ENCODE measurements around the gene MT2A. TPM values are rescaled to one million over a fixed set of nuclear protein-coding genes. Genes with fewer than 3 reads are reported as not detected.

MT2A gene
- total and polyA plus RNA-seq, 2 donors (not counting 1 experiment from before 2014, with no cell fraction given): 3.1 to 14.4 TPM

DNA sequence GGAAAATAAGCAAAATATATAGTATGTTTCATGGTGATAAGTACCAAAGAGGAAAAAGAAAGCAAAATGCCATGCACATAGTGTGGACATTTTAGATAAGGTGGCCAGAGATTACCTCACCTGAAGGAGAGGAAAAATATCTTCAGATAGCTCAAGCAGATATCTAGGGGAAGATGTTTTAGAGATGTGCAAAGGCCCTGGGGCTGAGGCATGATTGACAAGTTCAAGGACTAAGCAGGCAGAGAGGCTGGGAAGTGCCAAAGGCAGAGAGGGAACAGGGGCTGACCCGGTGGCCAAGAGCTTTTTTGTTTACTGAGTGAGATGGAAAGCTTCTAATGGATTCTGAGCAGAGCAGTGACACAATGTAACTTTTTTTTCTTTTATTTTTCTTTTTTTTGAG lies 47.9 kb upstream of the MT2A start:
- H3K27ac Mint-ChIP-seq: no peak overlapping the region
- CTCF ChIA-PET: interaction anchor here (1.4 kb wide), 1 partner anchor 40 kb away, joined by 4 read pairs; no protein-coding TSS in a partner anchor
- H3K27me3 Mint-ChIP-seq: peaks cover 43% of the 10 kb centered on the region
- no peak overlapping the region for H3K27ac ChIP-seq (ENCODE audit: low read length in 2 of 2)
- no peak for ATAC-seq (ENCODE audit: low read depth)
- no peaks in the 10 kb centered on the region for H3K4me1 Mint-ChIP-seq
- no peak overlapping the region for H3K4me3 Mint-ChIP-seq
- H2AFZ ChIP-seq (ENCODE audit: insufficient read depth, low read depth, low read length, poor library complexity, severe bottlenecking): no peak overlapping the region
- intact Hi-C loops (cut with micrococcal nuclease): no loop called here
- H3K79me2 ChIP-seq (ENCODE audit: control insufficient read depth, insufficient read depth, low read length): no peaks in the 10 kb centered on the region
- TF ChIP-seq, protein P1, sequence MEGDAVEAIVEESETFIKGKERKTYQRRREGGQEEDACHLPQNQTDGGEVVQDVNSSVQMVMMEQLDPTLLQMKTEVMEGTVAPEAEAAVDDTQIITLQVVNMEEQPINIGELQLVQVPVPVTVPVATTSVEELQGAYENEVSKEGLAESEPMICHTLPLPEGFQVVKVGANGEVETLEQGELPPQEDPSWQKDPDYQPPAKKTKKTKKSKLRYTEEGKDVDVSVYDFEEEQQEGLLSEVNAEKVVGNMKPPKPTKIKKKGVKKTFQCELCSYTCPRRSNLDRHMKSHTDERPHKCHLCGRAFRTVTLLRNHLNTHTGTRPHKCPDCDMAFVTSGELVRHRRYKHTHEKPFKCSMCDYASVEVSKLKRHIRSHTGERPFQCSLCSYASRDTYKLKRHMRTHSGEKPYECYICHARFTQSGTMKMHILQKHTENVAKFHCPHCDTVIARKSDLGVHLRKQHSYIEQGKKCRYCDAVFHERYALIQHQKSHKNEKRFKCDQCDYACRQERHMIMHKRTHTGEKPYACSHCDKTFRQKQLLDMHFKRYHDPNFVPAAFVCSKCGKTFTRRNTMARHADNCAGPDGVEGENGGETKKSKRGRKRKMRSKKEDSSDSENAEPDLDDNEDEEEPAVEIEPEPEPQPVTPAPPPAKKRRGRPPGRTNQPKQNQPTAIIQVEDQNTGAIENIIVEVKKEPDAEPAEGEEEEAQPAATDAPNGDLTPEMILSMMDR (IDR thresholded peaks at IDR 0.05): no peak
- no peak for TF ChIP-seq EZH2 (IDR thresholded peaks at IDR 0.05; ENCODE audit: borderline replicate concordance, insufficient read depth, low read depth, low read length, poor library complexity, severe bottlenecking)
- DNase-seq: no peak
- 86% methylated on average over 1 of the region's 1 CpG for WGBS (ENCODE audit: insufficient coverage)
- H3K4me1 ChIP-seq (ENCODE audit: control insufficient read depth in 2 of 2, insufficient read depth in 2 of 2, low read length in 2 of 2): no peaks in the 10 kb centered on the region
- H3K4me2 ChIP-seq (replicated peaks; ENCODE audit: low read depth, low read length, poor library complexity, severe bottlenecking): no peak overlapping the region
- POLR2A ChIA-PET: no interaction called here
- no peak overlapping the region for H3K9ac ChIP-seq (ENCODE audit: low read length)
- no peaks in the 10 kb centered on the region for H3K9me3 ChIP-seq (ENCODE audit: control extremely low read depth in 1 of 3, control insufficient read depth in 2 of 3, insufficient read depth in 1 of 3, low read length in 2 of 3)
- peaks cover 0 to 8% (median 1%) of the 10 kb centered on the region in 4 experiments for H3K27me3 ChIP-seq (replicated peaks in 1 of 4; ENCODE audit: control extremely low read depth in 1 of 4, control insufficient read depth in 3 of 4, insufficient read depth in 4 of 4, low read length in 3 of 4)
- no peaks in the 10 kb centered on the region for H3K9me3 Mint-ChIP-seq (ENCODE audit: insufficient read depth)
- no peaks in the 10 kb centered on the region for H3K36me3 ChIP-seq (replicated peaks in 1 of 2; ENCODE audit: control extremely low read depth in 1 of 2, control insufficient read depth in 1 of 2, extremely low read depth in 1 of 2, insufficient read depth in 2 of 2, low read length in 1 of 2)
- H4K20me1 ChIP-seq (ENCODE audit: control insufficient read depth, insufficient read depth, low read length, poor library complexity, severe bottlenecking): no peaks in the 10 kb centered on the region
- H3K4me3 ChIP-seq (ENCODE audit: control extremely low read depth in 1 of 5, extremely low read depth in 1 of 5, insufficient read depth in 1 of 5, low read depth in 2 of 5, low read length in 4 of 5): no peak overlapping the region

DNA sequence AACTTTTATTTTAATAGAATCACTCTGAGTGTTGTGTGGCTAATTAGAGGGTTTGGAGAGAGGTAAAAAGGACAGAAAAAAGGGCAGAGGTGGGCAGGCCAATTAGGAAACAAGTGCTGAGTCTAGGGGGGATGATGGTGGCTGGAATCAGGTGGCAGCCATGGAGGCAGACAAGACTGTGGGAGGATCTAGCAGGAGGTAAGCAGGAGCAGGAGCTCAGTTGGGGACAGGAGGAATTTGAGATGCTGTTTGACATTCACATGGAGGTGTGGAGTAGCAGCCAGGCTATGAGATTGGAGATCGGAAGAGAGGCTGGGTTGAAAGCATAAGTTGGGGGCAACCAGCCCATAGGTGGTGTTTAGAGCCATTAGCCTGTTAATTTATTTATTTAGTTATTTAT lies 47.3 kb upstream of the MT2A start:
- Histone ChIP-seq H3K27me3 (replicated peaks in 1 of 4; ENCODE audit: control extremely low read depth in 1 of 4, control insufficient read depth in 3 of 4, insufficient read depth in 4 of 4, low read length in 3 of 4) (peaks cover 0 to 8% (median 1%) of the 10 kb centered on the region in 4 experiments), H3K4me3 (ENCODE audit: control extremely low read depth in 1 of 5, extremely low read depth in 1 of 5, insufficient read depth in 1 of 5, low read depth in 2 of 5, low read length in 4 of 5) (no peak overlapping the region), H3K9me3 (ENCODE audit: control extremely low read depth in 1 of 3, control insufficient read depth in 2 of 3, insufficient read depth in 1 of 3, low read length in 2 of 3) (no peaks in the 10 kb centered on the region), H3K9ac (ENCODE audit: low read length) (no peak overlapping the region), H3K79me2 (ENCODE audit: control insufficient read depth, insufficient read depth, low read length) (no peaks in the 10 kb centered on the region), H3K27ac (ENCODE audit: low read length in 2 of 2) (no peak overlapping the region), H3K36me3 (replicated peaks in 1 of 2; ENCODE audit: control extremely low read depth in 1 of 2, control insufficient read depth in 1 of 2, extremely low read depth in 1 of 2, insufficient read depth in 2 of 2, low read length in 1 of 2) (no peaks in the 10 kb centered on the region), H2AFZ (ENCODE audit: insufficient read depth, low read depth, low read length, poor library complexity, severe bottlenecking) (no peak overlapping the region), H3K4me2 (replicated peaks; ENCODE audit: low read depth, low read length, poor library complexity, severe bottlenecking) (no peak overlapping the region), H3K4me1 (ENCODE audit: control insufficient read depth in 2 of 2, insufficient read depth in 2 of 2, low read length in 2 of 2) (no peaks in the 10 kb centered on the region), H4K20me1 (ENCODE audit: control insufficient read depth, insufficient read depth, low read length, poor library complexity, severe bottlenecking) (no peaks in the 10 kb centered on the region)
- ATAC-seq (ENCODE audit: low read depth): no peak
- peaks cover 42% of the 10 kb centered on the region for H3K27me3 Mint-ChIP-seq
- intact Hi-C loops (cut with micrococcal nuclease): no loop called here
- H3K9me3 Mint-ChIP-seq (ENCODE audit: insufficient read depth): no peaks in the 10 kb centered on the region
- ChIA-PET CTCF (interaction anchor here (1.4 kb wide), 1 partner anchor 40 kb away, joined by 4 read pairs; no protein-coding TSS in a partner anchor), POLR2A (no interaction called here)
- DNase-seq: no peak
- H3K4me3 Mint-ChIP-seq: no peak overlapping the region
- no peak for TF ChIP-seq EZH2 (IDR thresholded peaks at IDR 0.05; ENCODE audit: borderline replicate concordance, insufficient read depth, low read depth, low read length, poor library complexity, severe bottlenecking)
- TF ChIP-seq, protein P1 (IDR thresholded peaks at IDR 0.05): no peak
- no peak overlapping the region for H3K27ac Mint-ChIP-seq
- no peaks in the 10 kb centered on the region for H3K4me1 Mint-ChIP-seq
- WGBS (ENCODE audit: insufficient coverage): 75% methylated on average over 1 of the region's 1 CpG
